RWPE1 (cell line): ENCODE results near the gene HS6ST2.

ENCODE experiments used
- CTCF ChIA-PET: fragments of 350-600 bp; sonication (Branson Sonifier 250); formaldehyde crosslinking; extraction: SDS; loops from one replicate; lab custom pipeline; 2021; lab: Yijun Ruan, JAX
- POLR2A ChIA-PET: fragments of 400-600 bp; formaldehyde crosslinking; extraction: SDS; loops from one replicate; lab custom pipeline; 2020; ENCODE audit warnings: antibody characterized with exemption; ENCODE audit not compliant: low non-redundant PET; lab: Yijun Ruan, JAX
- DNase-seq: peaks from one replicate; pipeline ENCODE4 v3.0.0; 2012; ENCODE audit warnings: low spot score
- H3K27ac ChIP-seq: fragments of 450-650 bp; 2 replicates; pipeline ENCODE4 v1.5.1; 2017
- CTCF ChIP-seq: fragments of 450-650 bp; conservative IDR thresholded peaks from 2 replicates; pipeline ENCODE4 v1.5.1; 2017; ENCODE audit warnings: low read depth, mild to moderate bottlenecking

Gene HS6ST2

GRCh38 chrX:132774010-132774714, 184.3 kb downstream of the HS6ST2 start:
- POLR2A ChIA-PET = no interaction called here
- H3K27ac ChIP-seq = no peak overlapping the region
- CTCF ChIA-PET = interaction anchor here (0.6 kb wide), 1 partner anchor 183 kb away, joined by 3 read pairs; no protein-coding TSS in a partner anchor
- TF ChIP-seq CTCF = no peak
- DNase-seq = no peak

DNA sequence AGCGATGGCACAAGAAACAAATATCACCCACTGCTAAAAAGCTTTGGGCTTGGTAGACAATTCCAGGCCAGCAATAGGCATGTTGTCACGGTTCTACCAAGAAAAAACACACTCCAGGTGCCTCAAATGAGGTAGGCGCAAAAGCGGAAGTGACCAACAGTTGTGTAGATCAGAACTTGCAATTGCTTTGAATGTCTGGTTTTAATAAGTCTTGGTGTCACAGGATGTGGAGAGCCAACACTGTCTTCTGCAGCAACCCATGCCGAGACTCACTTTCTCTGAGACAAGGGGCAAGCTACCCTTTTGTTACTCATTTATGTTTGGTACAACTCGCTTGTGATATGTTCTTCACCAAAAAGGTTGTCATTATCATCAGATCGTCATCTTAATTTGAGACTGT, 188.8 kb downstream of the HS6ST2 start:
- DNase-seq = no peak
- CTCF ChIA-PET = no interaction called here
- POLR2A ChIA-PET = no interaction called here
- no peak for TF ChIP-seq CTCF
- no peak overlapping the region for H3K27ac ChIP-seq

DNA sequence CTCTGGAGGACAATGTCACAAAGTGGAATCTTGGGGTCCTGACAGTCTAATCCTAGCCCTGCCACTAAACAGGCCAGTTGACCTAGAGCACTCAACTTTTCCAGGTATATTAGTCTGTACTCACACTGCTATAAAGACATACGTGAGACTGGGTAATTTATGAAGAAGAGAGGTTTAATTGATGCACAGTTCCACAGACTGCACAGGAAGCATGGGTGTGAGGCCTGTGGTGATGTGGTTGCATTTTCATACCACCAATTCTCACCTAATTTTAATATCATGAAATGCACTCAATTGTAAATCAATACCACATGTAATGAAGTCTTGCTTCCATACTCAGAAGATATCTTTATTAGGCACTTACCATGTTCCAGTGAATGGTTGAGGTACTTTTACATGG, 192.0 kb downstream of the HS6ST2 start:
- no peak overlapping the region for H3K27ac ChIP-seq
- no peak for DNase-seq
- CTCF ChIA-PET = no interaction called here
- no peak for TF ChIP-seq CTCF
- POLR2A ChIA-PET = no interaction called here

GRCh38 chrX:132763528-132763927, 194.9 kb downstream of the HS6ST2 start:
- H3K27ac ChIP-seq = no peak overlapping the region
- CTCF ChIA-PET = interaction anchor here (1.0 kb wide), 1 partner anchor 23 kb away, joined by 3 read pairs; no protein-coding TSS in a partner anchor
- no peak for DNase-seq
- no peak for TF ChIP-seq CTCF
- POLR2A ChIA-PET = no interaction called here

DNA sequence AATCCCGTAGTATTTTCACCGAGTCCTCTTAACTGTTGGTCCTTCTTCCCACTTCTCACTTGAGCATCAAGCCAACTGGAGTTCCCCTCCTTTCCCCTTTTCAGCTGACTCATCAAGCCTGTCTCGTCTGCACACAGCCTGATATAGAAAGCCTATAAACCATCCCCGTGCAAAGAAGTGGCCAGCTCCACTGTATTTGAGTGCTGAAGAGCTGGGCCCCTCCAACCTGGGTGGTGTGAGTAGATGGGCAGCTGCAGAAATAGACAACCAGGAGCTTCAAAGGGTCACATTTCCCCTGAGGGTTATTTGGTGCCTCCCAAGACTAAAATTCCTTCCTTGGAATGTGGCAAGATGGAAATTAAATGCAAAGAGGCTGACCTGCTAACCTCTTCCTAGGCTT, 199.7 kb downstream of the HS6ST2 start:
- DNase-seq = no peak
- POLR2A ChIA-PET = no interaction called here
- CTCF ChIA-PET = interaction anchor here (0.7 to 0.8 kb wide), 2 partner anchors 18 to 769 kb away, joined by 3 to 4 read pairs; no protein-coding TSS in a partner anchor
- no peak overlapping the region for H3K27ac ChIP-seq
- TF ChIP-seq CTCF = no peak

- no peak for TF ChIP-seq CTCF
- ChIA-PET POLR2A (no interaction called here), CTCF (no interaction called here)
- no peak for DNase-seq
- H3K27ac ChIP-seq = no peak overlapping the region
These were observed 201.3 kb downstream of the HS6ST2 start for GRCh38 chrX:132757066-132757623.
